ENCODE results near the gene EMILIN2. TPM values are rescaled to one million over a fixed set of nuclear protein-coding genes. Genes with fewer than 3 reads are reported as not detected.
A peak's percentile ranks its signal among the peaks of the same experiment; 100 is the strongest.

Gene EMILIN2
- total and polyA plus RNA-seq, 2 of the 13 experiments (the other 11 are each of a cell fraction or from before 2014, with no cell fraction given), result 7.6 to 8.2 TPM

- Histone ChIP-seq H3K36me3 (replicated peaks in 1 of 2; ENCODE audit: control insufficient read depth in 1 of 2, insufficient read depth in 2 of 2, low read length in 2 of 2) (peaks cover 40 to 97% of the 10 kb centered on the region in 2 experiments), H3K9me3 (ENCODE audit: low read length) (no peaks in the 10 kb centered on the region), H3K27ac (ENCODE audit: extremely low read length, insufficient read depth, low read length) (no peak overlapping the region), H3K79me2 (ENCODE audit: insufficient read depth, low read length) (no peaks in the 10 kb centered on the region), H3K4me3 (replicated peaks in 1 of 3; ENCODE audit: insufficient read depth in 1 of 3, low read depth in 2 of 3, low read length in 3 of 3) (no peak overlapping the region), H3K4me1 (ENCODE audit: insufficient read depth, low read length) (peaks cover 14% of the 10 kb centered on the region), H3K4me2 (ENCODE audit: low read depth, low read length) (no peak overlapping the region), H3K9ac (ENCODE audit: insufficient read depth, low read depth, low read length) (no peak overlapping the region), H4K20me1 (ENCODE audit: insufficient read depth, low read length) (no peaks in the 10 kb centered on the region), H2AFZ (ENCODE audit: low read length) (no peak overlapping the region), H3K27me3 (ENCODE audit: control insufficient read depth in 1 of 2, insufficient read depth in 2 of 2, low read length in 2 of 2) (no peaks in the 10 kb centered on the region)
- in situ Hi-C loops (cut with HindIII; ENCODE audit: extremely low pct_ligation_motif_present, low pct_unique_long_range_greater_than_20kb) (no loop called here), intact Hi-C loops (cut with micrococcal nuclease; ENCODE audit: unreplicated experiment) (no loop called here)
- FAIRE-seq (no peak), DNase-seq (ENCODE audit: low spot score) (no peak), ATAC-seq (peak; percentile 6)
- BruUV-seq (replicated peaks), result no TSS peak
- POLR2A ChIA-PET, result no interaction called here
- TF ChIP-seq ZGPAT (CRISPR knock-in tag; IDR thresholded peaks at IDR 0.05) (no peak), RBAK (CRISPR knock-in tag; IDR thresholded peaks at IDR 0.05) (no peak), ZNF776 (CRISPR knock-in tag; IDR thresholded peaks at IDR 0.05) (no peak), POLR2G (IDR thresholded peaks at IDR 0.05; ENCODE audit: low read depth, low read length) (peak; percentile 6; the same call in 1 of the 2 replicates), AGO2 (optimal IDR thresholded peaks at IDR 0.05; ENCODE audit: low read depth, low read length) (peak; percentile 57), ZNF441 (CRISPR knock-in tag; IDR thresholded peaks at IDR 0.05; ENCODE audit: borderline replicate concordance) (no peak), POLR2A (IDR thresholded peaks at IDR 0.05; ENCODE audit: insufficient read depth in 1 of 2, low read depth in 2 of 2, low read length in 2 of 2) (peak in 1 of 2 experiments; percentile 29; a peak in 1 of 4 replicates), CSRNP2 (CRISPR knock-in tag; conservative IDR thresholded peaks at IDR 0.05; ENCODE audit: low read depth) (no peak)
- 93% methylated on average over 9 of the region's 11 CpGs for WGBS (ENCODE audit: low lambda C conversion rate)
- CTCF ChIA-PET (ENCODE audit: low intra/inter-chr PET ratio, low total read pairs), result no interaction called here
These were observed 73.2 kb downstream of the EMILIN2 start for GRCh38 chr18:2920027-2920426.

Measured in HepG2 (cell line).